GM06990 (cell line): ENCODE data around the gene POP5.

Experiments used
- DNase-seq: peaks from one replicate; pipeline ENCODE4 v3.0.0-alpha.2; 2011; ENCODE audit not compliant: insufficient read length; ENCODE audit errors: extremely low read depth
- H3K27me3 ChIP-seq: replicated peaks from 2 replicates; pipeline ENCODE4 v1.6.0; 2011; ENCODE audit warnings: low read length; ENCODE audit not compliant: control insufficient read depth, insufficient read depth
- H3K36me3 ChIP-seq: 2 replicates; pipeline ENCODE4 v1.5.1; 2011; ENCODE audit warnings: low read length; ENCODE audit not compliant: control insufficient read depth, insufficient read depth
- H3K4me3 ChIP-seq: replicated peaks from 2 replicates; pipeline ENCODE4 v1.5.1; 2011; ENCODE audit warnings: low read depth, mild to moderate bottlenecking, control low read depth, low read length
- CTCF ChIP-seq: IDR thresholded peaks from 2 replicates; pipeline ENCODE4 v1.5.1; 2011; ENCODE audit warnings: low read length, control low read depth, mild to moderate bottlenecking, inconsistent platforms; ENCODE audit not compliant: insufficient read depth, poor library complexity, severe bottlenecking

POP5 gene

GRCh38 chr12:120584343-120585149 is 3.3 kb upstream of the POP5 start:
- peak; percentile 34 for TF ChIP-seq CTCF
- Histone ChIP-seq H3K36me3 (peaks cover under 1% of the 10 kb centered on the region), H3K27me3 (no peaks in the 10 kb centered on the region), H3K4me3 (peak overlapping the region; percentile 27)
- DNase-seq = peak; percentile 70

DNA sequence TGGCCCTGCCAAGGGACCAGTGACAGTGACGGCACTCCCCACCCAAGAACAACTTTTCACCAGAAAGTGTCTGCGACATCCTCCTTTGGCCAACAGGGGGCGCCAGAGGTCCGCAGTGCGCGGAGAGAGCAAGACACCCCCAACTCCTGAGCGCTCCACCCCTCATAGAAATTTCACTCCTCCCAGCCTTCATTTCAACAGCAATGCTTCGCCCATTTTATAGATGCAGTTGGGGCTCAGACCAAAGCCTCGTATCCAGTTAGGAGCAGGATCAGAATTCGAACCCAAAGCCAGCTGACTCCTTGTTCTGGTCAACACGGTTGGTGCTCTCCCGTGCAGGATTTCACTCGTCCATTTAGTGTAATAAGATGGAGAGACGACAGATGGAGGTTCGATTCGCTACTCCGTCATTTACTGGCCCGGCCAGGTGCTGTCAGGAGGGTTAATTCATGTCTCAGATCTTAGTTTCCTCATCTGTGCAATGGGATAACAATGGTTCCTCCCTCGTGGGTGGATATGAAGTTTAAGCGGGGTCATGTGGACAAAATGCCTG is 2.4 kb upstream of the POP5 start:
- peak; percentile 89 for TF ChIP-seq CTCF
- Histone ChIP-seq H3K36me3 (peaks cover 8% of the 10 kb centered on the region), H3K4me3 (no peak overlapping the region), H3K27me3 (no peaks in the 10 kb centered on the region)
- DNase-seq = peak; percentile 73

- TF ChIP-seq CTCF = no peak
- peaks cover 19% of the 10 kb centered on the region for H3K36me3 ChIP-seq
- H3K27me3 ChIP-seq = no peaks in the 10 kb centered on the region
- DNase-seq = no peak
- peak overlapping the region; percentile 97 for H3K4me3 ChIP-seq
These were observed 796 bp upstream of the POP5 start for GRCh38 chr12:120581998-120582397.

- Histone ChIP-seq H3K36me3 (peaks cover 38% of the 10 kb centered on the region), H3K4me3 (no peak overlapping the region), H3K27me3 (no peaks in the 10 kb centered on the region)
- TF ChIP-seq CTCF = no peak
- DNase-seq = no peak
These were observed 2.0 kb downstream of the POP5 start for GRCh38 chr12:120579179-120579578.

GRCh38 chr12:120574106-120574505 is 7.1 kb downstream of the POP5 start:
- peaks cover 48% of the 10 kb centered on the region for H3K36me3 ChIP-seq

More at GRCh38 chr12:120574106-120574505, 7.1 kb downstream of the POP5 start:
- TF ChIP-seq CTCF = no peak
- Histone ChIP-seq H3K27me3 (no peaks in the 10 kb centered on the region), H3K4me3 (no peak overlapping the region)
- DNase-seq = no peak
